ENCODE results near the gene SHANK3.

Gene SHANK3

GRCh38 chr22:50699001-50699755, 26.6 kb downstream of the SHANK3 start:
- DNase-seq (ENCODE audit: low read depth in 2 of 2): no peak

GRCh38 chr22:50699756-50700386, 27.2 kb downstream of the SHANK3 start:
- DNase-seq (ENCODE audit: low read depth in 2 of 2): no peak

GRCh38 chr22:50700387-50701075, 27.9 kb downstream of the SHANK3 start:
- DNase-seq (ENCODE audit: low read depth in 2 of 2): no peak

- DNase-seq (ENCODE audit: low read depth in 2 of 2): no peak
These were observed 28.4 kb downstream of the SHANK3 start for GRCh38 chr22:50701076-50701419.

GRCh38 chr22:50701428-50702154, 29.0 kb downstream of the SHANK3 start:
- no peak for DNase-seq (ENCODE audit: low read depth in 2 of 2)

- no peak for DNase-seq (ENCODE audit: low read depth in 2 of 2)
These were observed 29.6 kb downstream of the SHANK3 start for GRCh38 chr22:50702261-50702671.

GRCh38 chr22:50702821-50703725, 30.4 kb downstream of the SHANK3 start:
- no peak for DNase-seq (ENCODE audit: low read depth in 2 of 2)

GRCh38 chr22:50703726-50704509, 31.3 kb downstream of the SHANK3 start:
- no peak for DNase-seq (ENCODE audit: low read depth in 2 of 2)

GRCh38 chr22:50704510-50705218, 32.0 kb downstream of the SHANK3 start:
- no peak for DNase-seq (ENCODE audit: low read depth in 2 of 2)

- no peak for DNase-seq (ENCODE audit: low read depth in 2 of 2)
These were observed 32.6 kb downstream of the SHANK3 start for GRCh38 chr22:50705219-50705691.

GRCh38 chr22:50705851-50706351, 33.3 kb downstream of the SHANK3 start:
- DNase-seq (ENCODE audit: low read depth in 2 of 2): no peak

GRCh38 chr22:50706481-50707125, 34.0 kb downstream of the SHANK3 start:
- DNase-seq (ENCODE audit: low read depth in 2 of 2): no peak

- DNase-seq (ENCODE audit: low read depth in 2 of 2): no peak
These were observed 35.9 kb downstream of the SHANK3 start for GRCh38 chr22:50708474-50708873.

- no peak for DNase-seq (ENCODE audit: low read depth in 2 of 2)
These were observed 36.4 kb downstream of the SHANK3 start for GRCh38 chr22:50708996-50709395.

- DNase-seq (ENCODE audit: low read depth in 2 of 2): no peak
These were observed 37.6 kb downstream of the SHANK3 start for GRCh38 chr22:50710221-50710620.

- DNase-seq (ENCODE audit: low read depth in 2 of 2): no peak
These were observed 38.3 kb downstream of the SHANK3 start for GRCh38 chr22:50710886-50711285.

- no peak for DNase-seq (ENCODE audit: low read depth in 2 of 2)
These were observed 39.1 kb downstream of the SHANK3 start for GRCh38 chr22:50711446-50712340.
